ENCODE results near the gene PTPRK.

PTPRK gene

DNA sequence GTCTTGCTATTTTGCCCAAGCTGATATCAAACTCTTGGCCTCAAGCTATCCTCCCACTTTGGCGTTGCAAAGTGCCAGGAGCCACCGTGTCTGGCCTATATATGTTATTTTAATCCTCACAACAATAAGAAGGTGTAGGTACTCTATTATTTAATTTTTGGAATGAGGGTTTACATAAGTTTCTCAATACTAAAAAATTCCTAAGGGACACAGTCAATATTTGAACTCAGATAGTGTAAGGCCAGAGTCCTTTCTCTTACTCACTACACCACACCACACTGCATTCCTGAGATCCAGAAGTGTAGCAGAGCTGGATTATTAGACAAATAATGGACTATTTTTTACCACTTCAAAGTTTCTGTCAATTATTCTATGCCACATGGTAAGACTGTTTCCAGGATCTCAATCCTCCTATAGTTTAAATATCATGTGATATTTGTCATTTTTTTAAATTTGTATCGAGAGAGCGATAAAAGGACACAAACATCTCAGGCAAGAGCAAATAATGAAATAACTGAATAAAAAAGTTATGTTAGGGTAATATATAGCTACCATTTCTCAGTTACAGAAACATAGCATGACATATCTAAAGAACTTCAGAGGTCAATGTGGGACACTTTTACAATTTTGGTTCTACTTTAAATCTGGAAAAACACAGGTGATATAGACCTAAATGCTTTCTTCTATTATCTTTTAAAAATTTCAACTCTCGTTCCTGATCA, 457.4 kb downstream of the PTPRK start:
- H3K14ac ChIP-seq (ENCODE audit: low read length): no peak overlapping the region
- peaks cover 4 to 7% of the 10 kb centered on the region in 2 donors for H3K4me1 ChIP-seq (ENCODE audit: control insufficient read depth in 2 of 2, insufficient read depth in 1 of 2, low read depth in 1 of 2, low read length in 2 of 2)
- H3K23ac ChIP-seq (ENCODE audit: low read depth, low read length, poor library complexity): no peak overlapping the region
- H3K9ac ChIP-seq (ENCODE audit: low read depth, low read length, poor library complexity): no peak overlapping the region
- H2BK120ac ChIP-seq (ENCODE audit: low read depth, low read length): no peak overlapping the region
- no peak for DNase-seq (ENCODE audit: low spot score)
- H3K18ac ChIP-seq (ENCODE audit: low read length): no peak overlapping the region
- no peak overlapping the region for H4K91ac ChIP-seq (ENCODE audit: low read depth, low read length, poor library complexity)
- H3K36me3 ChIP-seq (replicated peaks in 1 of 2; ENCODE audit: control insufficient read depth in 2 of 2, insufficient read depth in 2 of 2, low read length in 2 of 2): peaks cover 0 to 25% of the 10 kb centered on the region in 2 donors
- H3K4me2 ChIP-seq (ENCODE audit: insufficient read depth, low read length, poor library complexity, severe bottlenecking): no peak overlapping the region
- no peak overlapping the region for H4K8ac ChIP-seq (ENCODE audit: low read depth, low read length)
- no peak overlapping the region for H2BK5ac ChIP-seq (ENCODE audit: low read length)
- H2AK5ac ChIP-seq (ENCODE audit: low read depth, low read length): no peak overlapping the region
- no peak overlapping the region for H3K27ac ChIP-seq (replicated peaks; ENCODE audit: low read length)
- no peak overlapping the region for H3K4me3 ChIP-seq (ENCODE audit: low read length in 2 of 2)
- H2BK12ac ChIP-seq (ENCODE audit: low read length): no peak overlapping the region
- no peak overlapping the region for H2AFZ ChIP-seq (ENCODE audit: low read length)
- no peaks in the 10 kb centered on the region for H3K27me3 ChIP-seq (ENCODE audit: control insufficient read depth in 3 of 3, insufficient read depth in 3 of 3, low read depth in 1 of 3, low read length in 3 of 3)
- no peaks in the 10 kb centered on the region for H3K9me3 ChIP-seq (replicated peaks in 1 of 2; ENCODE audit: control insufficient read depth in 2 of 2, insufficient read depth in 1 of 2, low read depth in 1 of 2, low read length in 2 of 2)
- WGBS, 2 donors (ENCODE audit: extremely low coverage in 2 of 2, insufficient read length in 2 of 2, insufficient replicate concordance in 1 of 2): 100% methylated on average over 1 of the region's 5 CpGs; no CpG with 5 or more reads in 1 of the 2 donors
- H3K4ac ChIP-seq (ENCODE audit: low read length): no peak overlapping the region
- no peak overlapping the region for H2BK15ac ChIP-seq (ENCODE audit: low read length)
- H3K79me1 ChIP-seq (ENCODE audit: low read depth, low read length): no peaks in the 10 kb centered on the region

- Histone ChIP-seq H3K4me2 (ENCODE audit: insufficient read depth, low read length, poor library complexity, severe bottlenecking) (no peak overlapping the region), H2BK5ac (ENCODE audit: low read length) (no peak overlapping the region), H2AFZ (ENCODE audit: low read length) (no peak overlapping the region), H4K91ac (ENCODE audit: low read depth, low read length, poor library complexity) (no peak overlapping the region), H3K9me3 (replicated peaks in 1 of 2; ENCODE audit: control insufficient read depth in 2 of 2, insufficient read depth in 1 of 2, low read depth in 1 of 2, low read length in 2 of 2) (peaks cover 0 to 3% of the 10 kb centered on the region in 2 donors), H3K27me3 (ENCODE audit: control insufficient read depth in 3 of 3, insufficient read depth in 3 of 3, low read depth in 1 of 3, low read length in 3 of 3) (no peaks in the 10 kb centered on the region), H3K18ac (ENCODE audit: low read length) (no peak overlapping the region), H2AK5ac (ENCODE audit: low read depth, low read length) (no peak overlapping the region), H3K9ac (ENCODE audit: low read depth, low read length, poor library complexity) (no peak overlapping the region), H3K4me3 (ENCODE audit: low read length in 2 of 2) (no peak overlapping the region), H3K4ac (ENCODE audit: low read length) (no peak overlapping the region), H2BK12ac (ENCODE audit: low read length) (no peak overlapping the region), H3K79me1 (ENCODE audit: low read depth, low read length) (no peaks in the 10 kb centered on the region), H4K8ac (ENCODE audit: low read depth, low read length) (no peak overlapping the region), H2BK120ac (ENCODE audit: low read depth, low read length) (no peak overlapping the region), H3K4me1 (ENCODE audit: control insufficient read depth in 2 of 2, insufficient read depth in 1 of 2, low read depth in 1 of 2, low read length in 2 of 2) (no peaks in the 10 kb centered on the region), H3K27ac (replicated peaks; ENCODE audit: low read length) (no peak overlapping the region), H3K23ac (ENCODE audit: low read depth, low read length, poor library complexity) (no peak overlapping the region), H3K14ac (ENCODE audit: low read length) (no peak overlapping the region), H3K36me3 (replicated peaks in 1 of 2; ENCODE audit: control insufficient read depth in 2 of 2, insufficient read depth in 2 of 2, low read length in 2 of 2) (peaks cover 0 to 11% of the 10 kb centered on the region in 2 donors), H2BK15ac (ENCODE audit: low read length) (no peak overlapping the region)
- DNase-seq (ENCODE audit: low spot score): no peak
Observed at GRCh38 chr6:128057946-128058345, 462.5 kb downstream of the PTPRK start.

DNA sequence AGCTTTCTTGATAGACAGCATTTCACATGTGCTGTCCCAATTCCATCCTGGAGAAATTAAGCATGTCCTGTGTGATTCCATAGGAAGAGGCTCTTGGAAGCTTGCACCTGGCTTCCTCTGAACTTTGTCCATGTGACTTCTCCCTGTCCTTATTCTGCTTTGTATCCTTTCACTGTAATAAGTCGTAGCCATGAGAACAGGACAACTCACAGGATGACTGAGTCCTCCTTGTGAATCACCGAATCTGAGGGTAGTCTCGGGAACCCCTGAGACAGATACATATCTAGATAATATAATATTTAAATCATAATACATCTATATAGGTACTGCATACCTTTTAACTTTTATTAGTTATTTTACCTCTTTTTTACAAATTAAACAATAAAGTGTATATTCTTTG, 462.9 kb downstream of the PTPRK start:
- H3K9ac ChIP-seq (ENCODE audit: low read depth, low read length, poor library complexity): no peak overlapping the region
- DNase-seq (ENCODE audit: low spot score): no peak
- H3K4me1 ChIP-seq (ENCODE audit: control insufficient read depth in 2 of 2, insufficient read depth in 1 of 2, low read depth in 1 of 2, low read length in 2 of 2): no peaks in the 10 kb centered on the region
- H3K9me3 ChIP-seq (replicated peaks in 1 of 2; ENCODE audit: control insufficient read depth in 2 of 2, insufficient read depth in 1 of 2, low read depth in 1 of 2, low read length in 2 of 2): peaks cover 0 to 3% of the 10 kb centered on the region in 2 donors
- no peak overlapping the region for H2AK5ac ChIP-seq (ENCODE audit: low read depth, low read length)
- peaks cover 0 to 11% of the 10 kb centered on the region in 2 donors for H3K36me3 ChIP-seq (replicated peaks in 1 of 2; ENCODE audit: control insufficient read depth in 2 of 2, insufficient read depth in 2 of 2, low read length in 2 of 2)
- H3K14ac ChIP-seq (ENCODE audit: low read length): no peak overlapping the region
- H3K4ac ChIP-seq (ENCODE audit: low read length): no peak overlapping the region
- no peak overlapping the region for H2BK120ac ChIP-seq (ENCODE audit: low read depth, low read length)
- H4K91ac ChIP-seq (ENCODE audit: low read depth, low read length, poor library complexity): no peak overlapping the region
- H3K4me2 ChIP-seq (ENCODE audit: insufficient read depth, low read length, poor library complexity, severe bottlenecking): no peak overlapping the region
- H2BK15ac ChIP-seq (ENCODE audit: low read length): no peak overlapping the region
- H2BK5ac ChIP-seq (ENCODE audit: low read length): no peak overlapping the region
- no CpG with 5 or more reads among the region's 3 CpGs for WGBS, 2 donors (ENCODE audit: extremely low coverage in 2 of 2, insufficient read length in 2 of 2, insufficient replicate concordance in 1 of 2)
- H3K4me3 ChIP-seq (ENCODE audit: low read length in 2 of 2): no peak overlapping the region
- no peak overlapping the region for H3K18ac ChIP-seq (ENCODE audit: low read length)
- H3K27me3 ChIP-seq (ENCODE audit: control insufficient read depth in 3 of 3, insufficient read depth in 3 of 3, low read depth in 1 of 3, low read length in 3 of 3): no peaks in the 10 kb centered on the region
- H3K79me1 ChIP-seq (ENCODE audit: low read depth, low read length): no peaks in the 10 kb centered on the region
- no peak overlapping the region for H2BK12ac ChIP-seq (ENCODE audit: low read length)
- no peak overlapping the region for H3K23ac ChIP-seq (ENCODE audit: low read depth, low read length, poor library complexity)
- no peak overlapping the region for H3K27ac ChIP-seq (replicated peaks; ENCODE audit: low read length)
- H2AFZ ChIP-seq (ENCODE audit: low read length): no peak overlapping the region
- H4K8ac ChIP-seq (ENCODE audit: low read depth, low read length): no peak overlapping the region

DNA sequence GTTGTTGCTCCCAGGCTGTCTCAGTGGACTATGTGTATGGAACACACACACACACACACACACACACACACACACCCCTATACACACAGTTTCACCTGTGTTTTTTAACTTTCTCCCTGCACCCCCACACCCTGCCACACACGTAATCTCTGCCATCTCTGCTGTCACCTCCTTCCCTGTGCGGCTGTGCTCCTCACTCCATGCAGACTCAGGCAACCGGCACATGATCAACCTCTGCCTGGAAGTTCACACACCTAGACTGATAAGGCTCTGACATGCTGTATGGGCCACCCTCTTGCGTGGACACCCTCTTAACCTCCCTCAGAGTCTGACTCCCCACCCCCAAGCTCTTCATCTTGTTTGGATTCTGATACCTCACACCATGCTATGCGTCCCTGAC, 467.3 kb downstream of the PTPRK start:
- Histone ChIP-seq H2AFZ (ENCODE audit: low read length) (no peak overlapping the region), H3K4me3 (ENCODE audit: low read length in 2 of 2) (no peak overlapping the region), H2BK120ac (ENCODE audit: low read depth, low read length) (no peak overlapping the region), H3K4ac (ENCODE audit: low read length) (no peak overlapping the region), H3K18ac (ENCODE audit: low read length) (no peak overlapping the region), H3K36me3 (replicated peaks in 1 of 2; ENCODE audit: control insufficient read depth in 2 of 2, insufficient read depth in 2 of 2, low read length in 2 of 2) (no peaks in the 10 kb centered on the region), H2AK5ac (ENCODE audit: low read depth, low read length) (no peak overlapping the region), H2BK15ac (ENCODE audit: low read length) (no peak overlapping the region), H3K9ac (ENCODE audit: low read depth, low read length, poor library complexity) (no peak overlapping the region), H3K27ac (replicated peaks; ENCODE audit: low read length) (no peak overlapping the region), H3K79me1 (ENCODE audit: low read depth, low read length) (no peaks in the 10 kb centered on the region), H2BK5ac (ENCODE audit: low read length) (no peak overlapping the region), H4K91ac (ENCODE audit: low read depth, low read length, poor library complexity) (no peak overlapping the region), H3K14ac (ENCODE audit: low read length) (no peak overlapping the region), H2BK12ac (ENCODE audit: low read length) (no peak overlapping the region), H4K8ac (ENCODE audit: low read depth, low read length) (no peak overlapping the region), H3K27me3 (ENCODE audit: control insufficient read depth in 3 of 3, insufficient read depth in 3 of 3, low read depth in 1 of 3, low read length in 3 of 3) (no peaks in the 10 kb centered on the region), H3K4me2 (ENCODE audit: insufficient read depth, low read length, poor library complexity, severe bottlenecking) (no peak overlapping the region), H3K23ac (ENCODE audit: low read depth, low read length, poor library complexity) (no peak overlapping the region), H3K4me1 (ENCODE audit: control insufficient read depth in 2 of 2, insufficient read depth in 1 of 2, low read depth in 1 of 2, low read length in 2 of 2) (no peaks in the 10 kb centered on the region), H3K9me3 (replicated peaks in 1 of 2; ENCODE audit: control insufficient read depth in 2 of 2, insufficient read depth in 1 of 2, low read depth in 1 of 2, low read length in 2 of 2) (peaks cover 0 to 3% of the 10 kb centered on the region in 2 donors)
- WGBS, 2 donors (ENCODE audit: extremely low coverage in 2 of 2, insufficient read length in 2 of 2, insufficient replicate concordance in 1 of 2): no CpG with 5 or more reads among the region's 5 CpGs
- no peak for DNase-seq (ENCODE audit: low spot score)
